HG03139 (cell line): ENCODE data around the gene RIGI.
A peak's percentile ranks its signal among the peaks of the same experiment; 100 is the strongest.
"Not testable (repeated sequence)": the region's sequence is repeated elsewhere in the genome, so short reads cannot be mapped to it uniquely, and the experiment has no call there.

ENCODE experiments used
- ATAC-seq: cut with Tn5 transposase; IDR thresholded peaks from one replicate; pipeline ENCODE4 v1.9.1; 2021; ENCODE audit not compliant: unreplicated experiment

The RIGI gene

DNA sequence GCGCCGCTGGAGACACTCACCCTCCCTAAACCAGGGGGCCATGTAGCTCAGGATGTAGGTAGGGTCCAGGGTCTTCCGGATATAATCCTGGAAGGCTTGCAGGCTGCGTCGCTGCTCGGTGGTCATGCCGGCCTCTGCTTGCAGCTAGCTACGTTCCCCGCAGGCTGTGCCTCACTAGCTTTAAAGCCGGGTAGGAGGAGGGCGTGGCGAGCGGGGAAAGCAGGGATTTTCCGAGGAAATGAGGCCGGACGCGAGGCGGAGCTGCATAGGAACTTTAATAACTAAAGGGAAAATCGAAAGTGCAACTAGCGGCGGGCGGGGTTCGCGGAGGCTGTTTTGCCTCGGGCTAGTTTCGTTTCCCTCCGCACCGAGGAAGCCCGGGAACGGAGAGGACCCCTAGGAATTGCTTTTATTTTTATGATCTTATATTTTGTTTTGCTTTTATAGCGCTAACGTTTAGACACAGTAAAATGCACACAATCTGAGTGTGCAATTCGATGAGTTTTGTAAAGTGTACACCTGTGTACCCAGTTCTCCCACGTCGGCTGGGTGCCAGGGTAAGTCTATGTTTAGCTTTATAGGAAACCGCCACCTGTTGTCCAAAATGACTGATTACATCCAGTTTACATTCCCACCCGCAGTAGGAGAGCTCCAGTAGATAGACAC, at the start of gene RIGI:
TSS of gene RIGI (minus strand) at position 156 of the 666 bp plus-strand sequence. CDS start at position 126, 30 bp downstream.
- ATAC-seq, result peak; percentile 61

- ATAC-seq, result no peak
These were observed 48.9 kb upstream of the RIGI start for GRCh38 chr9:32574858-32575257.

GRCh38 chr9:32573821-32574220, 47.8 kb upstream of the RIGI start:
- no peak for ATAC-seq

DNA sequence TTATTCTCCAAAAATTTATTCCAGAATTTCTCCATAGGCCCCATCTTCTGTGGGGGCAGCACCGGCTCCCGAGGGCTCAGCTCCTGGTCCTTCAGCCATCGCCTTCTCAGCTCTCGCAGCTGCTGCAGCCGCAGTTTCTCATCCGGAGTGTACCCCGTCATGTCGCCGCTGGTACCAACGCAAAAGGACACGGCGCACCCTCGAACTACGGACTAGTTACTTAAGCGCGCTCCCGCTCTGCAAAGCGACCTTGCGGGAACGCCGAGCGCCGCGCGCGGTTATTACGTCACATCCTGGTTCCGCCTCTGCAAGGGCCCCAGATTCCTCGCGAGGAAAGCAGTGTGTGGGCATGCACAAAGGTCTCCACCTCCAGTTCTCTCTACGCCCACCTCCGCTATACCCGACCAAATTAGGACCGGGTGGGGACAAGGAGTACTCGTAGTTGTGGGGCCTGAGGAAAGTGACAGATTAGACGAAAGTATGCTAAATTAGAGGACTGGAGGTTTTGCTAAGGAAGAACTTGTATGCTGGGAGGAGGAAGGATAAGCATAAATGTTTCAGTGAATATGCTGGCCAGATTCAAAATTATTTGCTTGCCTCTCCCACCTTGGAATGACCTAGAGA, 47.0 kb upstream of the RIGI start, which contains the start of gene NDUFB6:
TSS of gene NDUFB6 (minus strand) at position 260 of the 624 bp plus-strand sequence. CDS start at position 161, 99 bp downstream.
- ATAC-seq, result peak; percentile 90

DNA sequence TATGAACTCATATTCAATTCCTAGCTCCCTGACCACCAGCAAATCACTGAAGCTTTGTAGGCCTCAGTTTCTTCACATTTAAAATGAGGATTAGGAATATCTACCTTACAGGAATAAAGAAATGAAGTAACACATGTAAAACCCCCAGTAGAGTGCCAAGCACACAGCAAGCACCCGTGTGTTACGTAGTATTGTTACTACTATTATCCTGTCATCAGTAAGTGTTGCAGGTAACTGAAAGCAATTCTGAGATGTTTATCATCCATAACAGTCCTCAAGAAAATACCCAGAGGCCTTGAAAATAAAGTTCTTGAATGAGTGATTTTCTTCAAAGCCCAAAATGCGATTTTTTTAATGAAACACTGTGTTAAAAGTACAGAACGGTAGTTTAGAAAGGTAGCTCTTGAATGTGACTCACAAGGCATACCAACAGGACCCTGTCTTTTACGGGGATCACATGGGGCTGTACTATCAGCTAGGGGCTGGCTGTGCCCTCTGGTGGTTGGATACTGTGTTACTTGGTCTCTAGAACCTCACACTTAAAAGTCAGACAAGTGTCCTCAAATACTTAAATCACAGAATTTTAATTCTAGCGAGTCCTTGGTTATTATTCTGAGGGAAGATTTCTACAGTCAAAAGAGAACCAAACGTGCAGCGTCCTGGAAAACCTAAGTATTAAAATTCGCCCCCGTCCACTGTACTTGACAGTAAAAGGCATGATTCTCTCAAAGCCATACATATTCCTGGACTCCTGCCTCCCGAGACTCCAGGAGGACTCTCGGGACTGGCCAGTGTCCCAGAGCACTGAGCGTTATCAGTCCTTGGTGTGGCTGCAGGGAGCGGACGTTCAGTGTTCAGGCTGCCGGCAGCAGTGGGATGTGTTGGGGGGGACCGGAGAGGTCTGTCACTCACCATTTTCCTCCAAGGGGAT, 46.2 kb upstream of the RIGI start:
- ATAC-seq, result peak; percentile 85

- no peak for ATAC-seq
These were observed 44.3 kb upstream of the RIGI start for GRCh38 chr9:32570262-32570661.

DNA sequence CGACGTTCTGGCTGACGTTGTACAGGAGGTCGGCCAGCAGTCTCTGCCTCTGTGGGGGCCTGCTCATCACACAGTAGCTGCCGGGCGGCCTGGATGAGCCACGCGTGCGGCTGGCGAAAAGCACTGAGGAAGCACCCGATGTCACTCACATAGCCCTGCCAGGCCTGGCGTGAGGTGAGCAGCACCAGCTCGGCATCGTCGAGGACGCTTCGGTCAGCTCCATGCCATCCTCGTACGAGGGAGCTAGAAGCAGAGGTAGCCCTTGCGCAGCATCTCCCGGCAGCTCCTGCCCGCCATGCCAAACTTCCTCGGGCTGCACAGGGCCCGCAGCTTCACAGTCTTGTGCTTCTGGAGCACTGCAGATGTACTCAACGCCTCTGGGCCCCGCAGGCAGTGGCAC, 40.8 kb upstream of the RIGI start:
- ATAC-seq, result no peak

DNA sequence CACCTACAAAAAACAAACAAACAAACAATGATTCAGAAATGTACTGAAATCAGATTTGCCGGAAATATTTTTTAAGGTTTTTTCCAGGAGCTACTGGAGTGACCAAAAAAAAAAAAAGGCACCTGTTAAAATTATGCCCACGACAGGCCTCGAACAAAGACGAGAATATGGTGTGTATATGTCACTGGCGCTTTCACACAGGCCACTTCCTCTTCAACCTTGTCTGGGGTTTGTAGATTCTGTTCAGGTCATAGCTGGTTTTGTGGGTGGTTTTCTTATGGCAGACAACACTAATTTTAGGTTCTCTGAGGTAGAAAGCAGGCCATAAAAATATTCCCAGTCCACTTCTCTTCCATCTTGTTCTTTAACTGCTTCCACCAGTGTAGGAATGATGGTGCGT, 40.0 kb upstream of the RIGI start:
- ATAC-seq, result no peak

GRCh38 chr9:32558408-32558934, 32.5 kb upstream of the RIGI start:
- no peak for ATAC-seq

DNA sequence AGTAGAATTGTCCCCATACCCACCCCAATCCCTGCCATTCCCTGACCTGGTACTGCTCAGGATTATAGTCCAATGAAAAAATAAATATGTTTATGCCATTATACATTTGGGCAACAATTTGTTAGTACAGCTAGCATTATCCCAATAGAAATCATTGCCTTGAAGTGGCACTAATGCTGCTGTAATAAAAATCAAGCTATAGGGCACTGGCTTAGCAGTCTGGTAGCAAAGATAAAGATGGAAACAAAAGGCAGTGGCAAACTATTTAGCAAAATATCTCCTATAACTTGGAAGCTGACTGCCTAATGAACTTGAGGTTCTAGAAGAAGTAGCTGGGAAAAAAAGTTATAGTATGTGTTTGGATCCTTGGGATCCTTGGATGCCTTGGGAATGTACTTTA, 28.6 kb upstream of the RIGI start:
- no peak for ATAC-seq

- ATAC-seq, result no peak
These were observed 28.1 kb upstream of the RIGI start for GRCh38 chr9:32554107-32554506.

DNA sequence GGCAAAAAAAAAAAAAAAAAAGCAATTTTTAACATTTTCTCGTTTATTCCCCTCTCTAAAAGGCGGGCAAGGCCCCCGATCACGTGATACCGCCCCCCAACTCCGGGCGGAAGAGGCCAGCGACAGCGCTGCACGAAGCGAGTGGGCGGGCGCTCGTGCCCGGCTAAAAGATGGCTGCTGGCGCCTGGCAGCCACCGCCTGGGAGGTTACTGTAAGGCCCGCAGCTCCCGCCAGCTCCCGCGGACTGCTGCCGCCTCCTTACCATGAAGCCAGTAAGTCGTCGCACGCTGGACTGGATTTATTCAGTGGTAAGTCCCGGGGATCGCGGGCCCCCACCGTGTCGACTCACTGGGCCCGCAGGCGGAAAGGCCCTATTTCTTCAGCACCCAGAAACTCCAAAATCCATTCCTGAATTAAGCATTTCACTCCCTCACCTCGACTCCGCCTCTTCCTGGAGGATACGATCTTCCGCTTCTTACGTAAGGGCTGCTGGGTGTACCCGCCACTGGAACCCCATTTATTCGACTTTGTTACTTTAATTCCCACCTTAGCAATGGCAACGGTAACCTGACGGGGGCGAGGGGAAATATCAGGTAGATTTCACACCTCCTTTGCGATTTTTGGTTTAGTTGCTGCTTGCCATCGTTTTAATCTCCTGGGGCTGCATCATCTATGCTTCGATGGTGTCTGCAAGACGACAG, 26.3 kb upstream of the RIGI start, which contains the start of the genes SMIM27 and TOPORS:
TSS of gene SMIM27 (plus strand) at position 156 of the 701 bp plus-strand sequence. CDS start at position 264, 108 bp downstream.
TSS of gene TOPORS (minus strand) at position 415 of the 701 bp plus-strand sequence. CDS start at position 265, 150 bp downstream.
- peak; percentile 73 for ATAC-seq

DNA sequence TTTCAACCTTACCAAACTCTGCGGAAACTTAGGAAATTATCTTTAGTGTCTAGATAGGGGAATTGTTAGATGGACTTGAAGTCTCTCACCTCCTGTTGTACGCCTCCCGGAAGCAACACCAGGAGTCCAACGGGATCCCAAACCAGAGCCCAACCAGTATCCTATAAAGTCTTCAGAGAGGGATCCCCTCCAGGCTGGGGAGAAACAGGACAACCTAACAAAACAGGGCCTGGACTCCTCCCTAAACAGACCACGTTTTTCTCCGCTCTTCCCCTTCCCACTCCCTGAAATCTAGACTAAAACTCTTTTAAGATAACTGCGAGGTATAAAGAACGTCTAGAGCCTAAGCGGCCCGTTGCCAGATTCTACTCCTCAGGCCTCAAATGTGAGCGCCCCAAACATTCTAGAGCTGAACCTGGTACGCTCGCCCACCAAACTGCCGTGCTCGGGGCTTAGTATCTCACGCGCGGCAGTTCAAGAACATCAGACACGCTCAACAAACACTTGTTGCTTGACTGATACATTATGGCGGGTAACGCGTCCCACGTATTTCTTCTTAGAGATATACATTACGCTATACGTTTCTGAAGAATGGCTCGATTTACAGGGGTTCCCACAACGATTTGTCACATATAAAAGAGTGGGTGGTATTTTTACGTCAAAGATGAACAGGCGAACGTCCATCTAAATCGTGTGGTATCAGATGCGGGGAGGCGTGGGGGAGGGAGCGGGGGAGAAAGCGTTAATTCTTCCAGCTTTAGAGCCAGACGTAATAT, 25.5 kb upstream of the RIGI start:
- peak; percentile 0 for ATAC-seq

DNA sequence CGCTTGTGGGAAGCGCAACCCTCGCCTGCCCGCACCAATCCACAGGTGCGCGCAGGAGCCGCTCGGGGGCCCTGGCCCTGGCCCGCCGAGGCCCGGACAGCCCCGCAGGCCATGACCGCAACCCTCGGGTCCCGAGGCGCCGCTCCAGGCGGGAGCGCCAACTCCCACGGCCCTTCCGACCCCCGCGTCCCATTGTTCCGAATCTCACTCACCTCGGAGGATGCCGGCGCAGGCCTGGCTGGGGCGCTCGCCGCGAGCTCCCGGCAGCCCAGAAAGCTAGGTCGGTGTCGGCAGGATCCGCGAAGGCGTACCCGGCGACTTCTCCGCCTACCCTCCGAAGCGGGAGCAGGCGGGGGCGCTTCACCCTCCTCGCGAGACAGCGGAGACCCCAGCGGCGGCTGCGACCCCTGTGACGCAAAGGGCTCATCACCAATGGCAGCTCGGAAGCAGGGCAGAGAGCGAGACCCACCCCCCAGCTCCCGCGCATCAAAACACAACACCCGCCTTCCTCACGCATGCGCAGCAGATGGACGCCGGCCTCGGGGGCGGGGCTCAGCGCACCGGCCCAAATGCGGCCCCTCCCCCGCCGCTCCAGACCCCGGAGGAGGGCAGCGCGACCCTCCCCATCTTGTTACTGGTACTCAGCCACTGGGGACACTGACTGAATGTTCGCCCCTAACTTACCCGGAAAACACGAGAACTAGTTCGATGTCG, 24.7 kb upstream of the RIGI start:
- peak; percentile 65 for ATAC-seq

DNA sequence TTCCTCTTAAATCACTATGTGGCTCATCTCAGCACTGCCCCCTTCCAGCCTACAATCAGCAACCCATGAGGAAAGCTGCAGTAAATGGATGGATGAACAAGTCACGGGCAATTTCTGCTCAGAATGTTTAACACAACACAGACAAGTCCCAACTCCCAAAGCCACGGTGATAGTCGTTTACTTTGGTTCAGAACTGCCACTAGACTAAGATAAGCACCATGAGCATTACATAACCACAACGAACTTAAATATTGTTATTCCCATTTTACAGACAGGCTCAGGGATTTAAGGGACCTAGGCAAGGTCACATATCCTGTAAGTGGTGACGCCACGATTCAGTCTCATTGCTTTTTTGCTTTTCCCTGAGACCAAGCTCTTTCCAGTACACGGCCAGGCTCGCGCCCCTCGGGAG, 24.2 kb upstream of the RIGI start:
- ATAC-seq, result no peak

- ATAC-seq, result not testable (repeated sequence)
These were observed 22.2 kb upstream of the RIGI start for GRCh38 chr9:32548213-32548612.

- no peak for ATAC-seq
These were observed 19.9 kb upstream of the RIGI start for GRCh38 chr9:32545884-32546283.

DNA sequence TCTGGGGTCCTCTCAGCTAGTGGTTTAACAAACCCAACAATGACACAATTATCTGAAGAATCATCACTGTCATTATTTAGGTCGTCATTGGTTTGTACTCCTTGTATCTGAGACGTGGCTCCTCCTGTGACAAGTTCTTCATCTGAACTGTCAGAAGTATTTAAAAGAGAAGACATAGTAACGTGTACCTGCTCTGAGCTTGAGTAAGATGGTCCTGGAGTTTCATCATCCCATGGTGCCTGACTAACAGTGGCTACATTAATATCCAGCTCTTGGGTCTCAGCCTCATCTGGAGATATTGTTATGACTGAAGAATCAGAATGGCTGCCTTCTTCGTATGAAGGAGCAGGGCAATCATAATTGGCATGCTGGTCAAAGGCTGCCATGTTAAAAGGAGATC, 17.1 kb upstream of the RIGI start:
- ATAC-seq, result no peak

GRCh38 chr9:32533816-32534215, 7.8 kb upstream of the RIGI start:
- no peak for ATAC-seq
